ENCODE results near the gene SNX5. TPM values are rescaled to one million over a fixed set of nuclear protein-coding genes. Genes with fewer than 3 reads are reported as not detected.

SNX5 gene
- total and polyA plus RNA-seq, 2 of the 13 experiments (the other 11 are each of a cell fraction or from before 2014, with no cell fraction given): 664 to 1,040 TPM

- no peak for TF ChIP-seq NR2F1 (CRISPR knock-in tag; IDR thresholded peaks at IDR 0.05)
- TF ChIP-seq ZIK1 (CRISPR knock-in tag; IDR thresholded peaks at IDR 0.05; ENCODE audit: borderline replicate concordance, low read depth): no peak
- no peak for TF ChIP-seq RCOR2 (CRISPR knock-in tag; IDR thresholded peaks at IDR 0.05)
- TF ChIP-seq RBAK (CRISPR knock-in tag; IDR thresholded peaks at IDR 0.05): no peak
- TF ChIP-seq RARA (CRISPR knock-in tag; IDR thresholded peaks at IDR 0.05): no peak
- TF ChIP-seq ZNF513 (CRISPR knock-in tag; conservative IDR thresholded peaks at IDR 0.05): no peak
- TF ChIP-seq TFDP2 (CRISPR knock-in tag; IDR thresholded peaks at IDR 0.05): no peak
- TF ChIP-seq ZNF333 (CRISPR knock-in tag; IDR thresholded peaks at IDR 0.05; ENCODE audit: borderline replicate concordance): no peak
- no peak for TF ChIP-seq SKIL (CRISPR knock-in tag; IDR thresholded peaks at IDR 0.05; ENCODE audit: borderline replicate concordance)
- 0 out of 2 replicates have a peak, but pooled peaks have one; percentile 39 for TF ChIP-seq FOXJ3 (CRISPR knock-in tag; IDR thresholded peaks at IDR 0.05; ENCODE audit: borderline replicate concordance)
- TF ChIP-seq GMEB1 (CRISPR knock-in tag; IDR thresholded peaks at IDR 0.05; ENCODE audit: borderline replicate concordance): 0 out of 2 replicates have a peak, but pooled peaks have one; percentile 16
- TF ChIP-seq ZNF75D (CRISPR knock-in tag; IDR thresholded peaks at IDR 0.05; ENCODE audit: borderline replicate concordance): no peak
- no peak for TF ChIP-seq ZNF142 (CRISPR knock-in tag; IDR thresholded peaks at IDR 0.05)
- TF ChIP-seq ZNF839 (CRISPR knock-in tag; IDR thresholded peaks at IDR 0.05; ENCODE audit: borderline replicate concordance): no peak
- 0 out of 2 replicates have a peak, but pooled peaks have one; percentile 45 for TF ChIP-seq GLI4 (CRISPR knock-in tag; IDR thresholded peaks at IDR 0.05; ENCODE audit: borderline replicate concordance)
These were observed 50.6 kb downstream of the SNX5 start (continued) for GRCh38 chr20:17917832-17918618.
